SK-N-SH treated with all-trans-retinoic acid at 6 μM for 48 hours (cell line): ENCODE measurements around the gene CHM.

ENCODE experiments used
- BACH2 ChIP-seq: fragments of 250-450 bp; sonication (Bioruptor Pico); IDR thresholded peaks from 2 replicates; pipeline ENCODE4 v1.9.0; 2021; ENCODE audit warnings: mild to moderate bottlenecking, borderline replicate concordance
- RARB ChIP-seq: fragments of 250-450 bp; sonication (Bioruptor Pico); IDR thresholded peaks from 2 replicates; pipeline ENCODE4 v1.8.0; 2021; ENCODE audit warnings: mild to moderate bottlenecking, moderate library complexity
- TOX ChIP-seq: fragments of 250-450 bp; sonication (Bioruptor Pico); IDR thresholded peaks from 2 replicates; pipeline ENCODE4 v1.8.0; 2021; ENCODE audit warnings: mild to moderate bottlenecking, moderate library complexity, borderline replicate concordance
- TF ChIP-seq, protein P1 (sequence below): fragments of 250-450 bp; sonication (Bioruptor Pico); IDR thresholded peaks from 2 replicates; pipeline ENCODE4 v1.8.0; 2020; ENCODE audit warnings: mild to moderate bottlenecking, moderate library complexity, borderline replicate concordance
- TF ChIP-seq, protein P2 (sequence below): fragments of 250-450 bp; sonication (Bioruptor Pico); IDR thresholded peaks from 2 replicates; pipeline ENCODE4 v1.5.0; 2020; ENCODE audit warnings: mild to moderate bottlenecking, moderate library complexity

GRCh38 chrX:86014421-86014820 lies 32.9 kb downstream of the CHM start:
- no peak for TF ChIP-seq RARB (CRISPR knock-in tag)
- TF ChIP-seq TOX, result no peak
- TF ChIP-seq, protein P1, sequence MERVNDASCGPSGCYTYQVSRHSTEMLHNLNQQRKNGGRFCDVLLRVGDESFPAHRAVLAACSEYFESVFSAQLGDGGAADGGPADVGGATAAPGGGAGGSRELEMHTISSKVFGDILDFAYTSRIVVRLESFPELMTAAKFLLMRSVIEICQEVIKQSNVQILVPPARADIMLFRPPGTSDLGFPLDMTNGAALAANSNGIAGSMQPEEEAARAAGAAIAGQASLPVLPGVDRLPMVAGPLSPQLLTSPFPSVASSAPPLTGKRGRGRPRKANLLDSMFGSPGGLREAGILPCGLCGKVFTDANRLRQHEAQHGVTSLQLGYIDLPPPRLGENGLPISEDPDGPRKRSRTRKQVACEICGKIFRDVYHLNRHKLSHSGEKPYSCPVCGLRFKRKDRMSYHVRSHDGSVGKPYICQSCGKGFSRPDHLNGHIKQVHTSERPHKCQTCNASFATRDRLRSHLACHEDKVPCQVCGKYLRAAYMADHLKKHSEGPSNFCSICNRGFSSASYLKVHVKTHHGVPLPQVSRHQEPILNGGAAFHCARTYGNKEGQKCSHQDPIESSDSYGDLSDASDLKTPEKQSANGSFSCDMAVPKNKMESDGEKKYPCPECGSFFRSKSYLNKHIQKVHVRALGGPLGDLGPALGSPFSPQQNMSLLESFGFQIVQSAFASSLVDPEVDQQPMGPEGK (CRISPR knock-in tag), result no peak
- TF ChIP-seq, protein P2, sequence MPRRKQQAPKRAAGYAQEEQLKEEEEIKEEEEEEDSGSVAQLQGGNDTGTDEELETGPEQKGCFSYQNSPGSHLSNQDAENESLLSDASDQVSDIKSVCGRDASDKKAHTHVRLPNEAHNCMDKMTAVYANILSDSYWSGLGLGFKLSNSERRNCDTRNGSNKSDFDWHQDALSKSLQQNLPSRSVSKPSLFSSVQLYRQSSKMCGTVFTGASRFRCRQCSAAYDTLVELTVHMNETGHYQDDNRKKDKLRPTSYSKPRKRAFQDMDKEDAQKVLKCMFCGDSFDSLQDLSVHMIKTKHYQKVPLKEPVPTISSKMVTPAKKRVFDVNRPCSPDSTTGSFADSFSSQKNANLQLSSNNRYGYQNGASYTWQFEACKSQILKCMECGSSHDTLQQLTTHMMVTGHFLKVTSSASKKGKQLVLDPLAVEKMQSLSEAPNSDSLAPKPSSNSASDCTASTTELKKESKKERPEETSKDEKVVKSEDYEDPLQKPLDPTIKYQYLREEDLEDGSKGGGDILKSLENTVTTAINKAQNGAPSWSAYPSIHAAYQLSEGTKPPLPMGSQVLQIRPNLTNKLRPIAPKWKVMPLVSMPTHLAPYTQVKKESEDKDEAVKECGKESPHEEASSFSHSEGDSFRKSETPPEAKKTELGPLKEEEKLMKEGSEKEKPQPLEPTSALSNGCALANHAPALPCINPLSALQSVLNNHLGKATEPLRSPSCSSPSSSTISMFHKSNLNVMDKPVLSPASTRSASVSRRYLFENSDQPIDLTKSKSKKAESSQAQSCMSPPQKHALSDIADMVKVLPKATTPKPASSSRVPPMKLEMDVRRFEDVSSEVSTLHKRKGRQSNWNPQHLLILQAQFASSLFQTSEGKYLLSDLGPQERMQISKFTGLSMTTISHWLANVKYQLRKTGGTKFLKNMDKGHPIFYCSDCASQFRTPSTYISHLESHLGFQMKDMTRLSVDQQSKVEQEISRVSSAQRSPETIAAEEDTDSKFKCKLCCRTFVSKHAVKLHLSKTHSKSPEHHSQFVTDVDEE (CRISPR knock-in tag), result no peak
- no peak for TF ChIP-seq BACH2 (CRISPR knock-in tag)
